ENCODE measurements around the gene LYL1.

LYL1 gene

GRCh38 chr19:13090511-13091231 is 12.0 kb downstream of the LYL1 start:
- Histone ChIP-seq H3K4me3 (replicated peaks; ENCODE audit: insufficient read depth, low read length) (no peak overlapping the region), H3K27ac (replicated peaks) (no peak overlapping the region), H3K27me3 (ENCODE audit: insufficient read depth, poor library complexity, severe bottlenecking) (no peaks in the 10 kb centered on the region)
- TF ChIP-seq GABPA (IDR thresholded peaks at IDR 0.05; ENCODE audit: low read depth) (no peak), SPI1 (IDR thresholded peaks at IDR 0.05; ENCODE audit: borderline replicate concordance, low read depth) (no peak), POLR2AphosphoS5 (IDR thresholded peaks at IDR 0.05; ENCODE audit: low read depth) (no peak), CTCF (IDR thresholded peaks at IDR 0.05; ENCODE audit: insufficient read depth, low read length) (no peak), REST (IDR thresholded peaks at IDR 0.05; ENCODE audit: insufficient replicate concordance, low read depth) (no peak)
- DNase-seq (ENCODE audit: low read depth in 1 of 2, low spot score in 1 of 2): no peak

GRCh38 chr19:13089857-13090507 is 12.7 kb downstream of the LYL1 start:
- DNase-seq (ENCODE audit: low read depth in 1 of 2, low spot score in 1 of 2): no peak
- H3K27ac ChIP-seq (replicated peaks): no peak overlapping the region
- no peak for TF ChIP-seq POLR2AphosphoS5 (IDR thresholded peaks at IDR 0.05; ENCODE audit: low read depth)
- TF ChIP-seq CTCF (IDR thresholded peaks at IDR 0.05; ENCODE audit: insufficient read depth, low read length): no peak
- no peak for TF ChIP-seq SPI1 (IDR thresholded peaks at IDR 0.05; ENCODE audit: borderline replicate concordance, low read depth)

GRCh38 chr19:13089139-13089856 is 13.4 kb downstream of the LYL1 start:
- TF ChIP-seq POLR2AphosphoS5 (IDR thresholded peaks at IDR 0.05; ENCODE audit: low read depth): no peak
- no peak for TF ChIP-seq REST (IDR thresholded peaks at IDR 0.05; ENCODE audit: insufficient replicate concordance, low read depth)
- TF ChIP-seq CTCF (IDR thresholded peaks at IDR 0.05; ENCODE audit: insufficient read depth, low read length): peak; percentile 46
- no peak; the same call in 1 of the 2 replicates for TF ChIP-seq SPI1 (IDR thresholded peaks at IDR 0.05; ENCODE audit: borderline replicate concordance, low read depth)
- TF ChIP-seq GABPA (IDR thresholded peaks at IDR 0.05; ENCODE audit: low read depth): no peak
- Histone ChIP-seq H3K27ac (replicated peaks) (no peak overlapping the region), H3K27me3 (ENCODE audit: insufficient read depth, poor library complexity, severe bottlenecking) (no peaks in the 10 kb centered on the region), H3K4me3 (replicated peaks; ENCODE audit: insufficient read depth, low read length) (no peak overlapping the region)
- DNase-seq (ENCODE audit: low read depth in 1 of 2, low spot score in 1 of 2): peak in 1 of 2 experiments; percentile 32

More at GRCh38 chr19:13089857-13090507, 12.7 kb downstream of the LYL1 start:
- H3K27me3 ChIP-seq (ENCODE audit: insufficient read depth, poor library complexity, severe bottlenecking): no peaks in the 10 kb centered on the region
- H3K4me3 ChIP-seq (replicated peaks; ENCODE audit: insufficient read depth, low read length): no peak overlapping the region

All from HL-60 (cell line).